HepG2 (cell line): ENCODE results near the gene SLC2A10. TPM values are rescaled to one million over a fixed set of nuclear protein-coding genes. Genes with fewer than 3 reads are reported as not detected.
A peak's percentile ranks its signal among the peaks of the same experiment; 100 is the strongest.

Source experiments
- ATF6 ChIP-seq: sonication (generic); formaldehyde crosslinking; conservative IDR thresholded peaks from 2 replicates; pipeline ENCODE4 v1.4.0; 2020; ENCODE audit warnings: missing genetic modification reagents
- BORCS8-MEF2B ChIP-seq: sonication (generic); formaldehyde crosslinking; IDR thresholded peaks from 2 replicates; pipeline ENCODE4 v1.8.0; 2022; ENCODE audit warnings: mild to moderate bottlenecking, missing genetic modification reagents
- FOXM1 ChIP-seq: sonication (generic); formaldehyde crosslinking; IDR thresholded peaks from 2 replicates; pipeline ENCODE4 v1.5.0; 2020; ENCODE audit warnings: missing genetic modification reagents
- GABPB1 ChIP-seq: IDR thresholded peaks from 2 replicates; pipeline ENCODE4 v1.6.1; 2016; ENCODE audit warnings: mild to moderate bottlenecking, missing genetic modification reagents, moderate library complexity, missing compliant biosample characterization
- GMEB1 ChIP-seq: sonication (generic); formaldehyde crosslinking; IDR thresholded peaks from 2 replicates; pipeline ENCODE4 v1.5.1; 2020; ENCODE audit warnings: missing genetic modification reagents, mild to moderate bottlenecking, borderline replicate concordance
- IRF2 ChIP-seq: IDR thresholded peaks from 2 replicates; pipeline ENCODE4 v1.6.1; 2018; ENCODE audit warnings: missing genetic modification reagents, missing compliant biosample characterization
- KDM1A ChIP-seq: IDR thresholded peaks from 2 replicates; pipeline ENCODE4 v1.6.1; 2016; ENCODE audit warnings: missing compliant biosample characterization
- PBX2 ChIP-seq: IDR thresholded peaks from 2 replicates; pipeline ENCODE4 v1.6.1; 2016; ENCODE audit warnings: control low read depth
- RAD21 ChIP-seq: fragments of 450-650 bp; formaldehyde crosslinking; IDR thresholded peaks from 2 replicates; pipeline ENCODE4 v1.5.0; 2020; ENCODE audit warnings: mild to moderate bottlenecking
- RFXAP ChIP-seq: sonication (generic); formaldehyde crosslinking; IDR thresholded peaks from 2 replicates; pipeline ENCODE4 v1.4.0; 2020; ENCODE audit warnings: missing genetic modification reagents, borderline replicate concordance
- WIZ ChIP-seq: sonication (generic); formaldehyde crosslinking; IDR thresholded peaks from 2 replicates; pipeline ENCODE4 v1.5.1; 2020; ENCODE audit warnings: mild to moderate bottlenecking, missing genetic modification reagents
- ZBTB4 ChIP-seq: sonication (generic); formaldehyde crosslinking; IDR thresholded peaks from 2 replicates; pipeline ENCODE4 v1.4.0; 2020; ENCODE audit warnings: missing genetic modification reagents, mild to moderate bottlenecking, borderline replicate concordance
- ZMAT3 ChIP-seq: sonication (generic); formaldehyde crosslinking; conservative IDR thresholded peaks from 2 replicates; pipeline ENCODE4 v1.7.0; 2021; ENCODE audit warnings: missing genetic modification reagents
- ZNF547 ChIP-seq: sonication (generic); formaldehyde crosslinking; IDR thresholded peaks from 2 replicates; pipeline ENCODE4 v1.5.1; 2020; ENCODE audit warnings: mild to moderate bottlenecking, missing genetic modification reagents
- ZNF607 ChIP-seq: sonication (generic); formaldehyde crosslinking; IDR thresholded peaks from 2 replicates; pipeline ENCODE4 v1.5.1; 2020; ENCODE audit warnings: missing genetic modification reagents, mild to moderate bottlenecking, borderline replicate concordance
- polyA plus RNA-seq, 8 experiments: library from polyadenylated mRNA; depleted of rRNA in 3 of 8; stranded (reverse) in 7 of 8; unstranded in 1 of 8; fragments of >200 nt; fragmentation: Illumina TruSeq in 4 of 8; extraction: Trizol in 4 of 8; gene quantifications; 2 replicates each; pipeline versions ENCODE4 v1.2.1 to v1.2.3, GENCODE V29; 2011 to 2016; ENCODE audit warnings: low read depth in 4 of 8, missing spikeins in 1 of 8, mixed read lengths in 1 of 8; ENCODE audit not compliant: insufficient read depth in 1 of 8
- total RNA-seq, 5 experiments: library from RNA; depleted of rRNA; stranded (reverse); fragments of >200 nt; fragmentation: Illumina TruSeq; extraction: Trizol; gene quantifications; 2 replicates each; pipeline ENCODE4 v1.2.3, GENCODE V29; 2016; ENCODE audit warnings: low read depth in 1 of 5
- TF ChIP-seq, protein P1 (sequence below): IDR thresholded peaks from 2 replicates; pipeline ENCODE4 v1.6.1; 2016; ENCODE audit warnings: missing compliant biosample characterization, missing genetic modification reagents, borderline replicate concordance
- TF ChIP-seq, protein P2 (sequence below): sonication (generic); formaldehyde crosslinking; IDR thresholded peaks from 2 replicates; pipeline ENCODE4 v1.4.0; 2020; ENCODE audit warnings: missing genetic modification reagents

Gene SLC2A10
- total and polyA plus RNA-seq, 2 of the 13 experiments (the other 11 are each of a cell fraction or from before 2014, with no cell fraction given) = 16.0 to 18.4 TPM

GRCh38 chr20:46672543-46673148 is 36.8 kb upstream of the SLC2A10 start (continued):
- TF ChIP-seq GMEB1 (CRISPR knock-in tag) = no peak
- TF ChIP-seq PBX2 = no peak
- no peak for TF ChIP-seq KDM1A (CRISPR knock-in tag)
- no peak for TF ChIP-seq RAD21 (CRISPR knock-in tag)
- TF ChIP-seq GABPB1 (CRISPR knock-in tag) = no peak
- no peak; the same call in 1 of the 2 replicates for TF ChIP-seq ZNF547 (CRISPR knock-in tag)
- no peak for TF ChIP-seq RFXAP (CRISPR knock-in tag)
- 0 out of 2 replicates have a peak, but pooled peaks have one; percentile 35 for TF ChIP-seq BORCS8-MEF2B
- no peak for TF ChIP-seq ATF6
- TF ChIP-seq, protein P1, sequence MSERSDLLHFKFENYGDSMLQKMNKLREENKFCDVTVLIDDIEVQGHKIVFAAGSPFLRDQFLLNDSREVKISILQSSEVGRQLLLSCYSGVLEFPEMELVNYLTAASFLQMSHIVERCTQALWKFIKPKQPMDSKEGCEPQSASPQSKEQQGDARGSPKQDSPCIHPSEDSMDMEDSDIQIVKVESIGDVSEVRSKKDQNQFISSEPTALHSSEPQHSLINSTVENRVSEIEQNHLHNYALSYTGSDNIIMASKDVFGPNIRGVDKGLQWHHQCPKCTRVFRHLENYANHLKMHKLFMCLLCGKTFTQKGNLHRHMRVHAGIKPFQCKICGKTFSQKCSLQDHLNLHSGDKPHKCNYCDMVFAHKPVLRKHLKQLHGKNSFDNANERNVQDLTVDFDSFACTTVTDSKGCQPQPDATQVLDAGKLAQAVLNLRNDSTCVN (CRISPR knock-in tag) = no peak
- TF ChIP-seq ZMAT3 = no peak
- 0 out of 2 replicates have a peak, but pooled peaks have one; percentile 23 for TF ChIP-seq ZNF607
- TF ChIP-seq FOXM1 (CRISPR knock-in tag) = 0 out of 2 replicates have a peak, but pooled peaks have one; percentile 53
- TF ChIP-seq, protein P2, sequence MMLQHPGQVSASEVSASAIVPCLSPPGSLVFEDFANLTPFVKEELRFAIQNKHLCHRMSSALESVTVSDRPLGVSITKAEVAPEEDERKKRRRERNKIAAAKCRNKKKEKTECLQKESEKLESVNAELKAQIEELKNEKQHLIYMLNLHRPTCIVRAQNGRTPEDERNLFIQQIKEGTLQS (CRISPR knock-in tag) = no peak
- TF ChIP-seq IRF2 = no peak
- TF ChIP-seq ZBTB4 = peak; percentile 52; the same call in 1 of the 2 replicates
- TF ChIP-seq WIZ (CRISPR knock-in tag) = 0 out of 2 replicates have a peak, but pooled peaks have one; percentile 36
